ENCODE data around the gene BCL2L14. TPM values are rescaled to one million over a fixed set of nuclear protein-coding genes. Genes with fewer than 3 reads are reported as not detected.

The BCL2L14 gene
- total RNA-seq, 1 donor from 2014 or later: 0.25 TPM

Other genes starting within 250 kb of the BCL2L14 start
- 67.6 TPM for gene LRP6, start 196.1 kb downstream of the BCL2L14 start, total RNA-seq

All from temporal lobe (tissue), 1 donor.